HG02798 (cell line): ENCODE data around the gene ZIC4.

Source experiments
- ATAC-seq: cut with Tn5 transposase; IDR thresholded peaks from one replicate; pipeline ENCODE4 v1.9.1; 2021; ENCODE audit warnings: mild to moderate bottlenecking; ENCODE audit not compliant: unreplicated experiment, poor library complexity

The ZIC4 gene

GRCh38 chr3:147418808-147419701 is 12.7 kb upstream of the ZIC4 start:
- no peak for ATAC-seq

GRCh38 chr3:147418371-147418781 is 12.0 kb upstream of the ZIC4 start:
- ATAC-seq, result no peak

GRCh38 chr3:147417551-147418295 is 11.4 kb upstream of the ZIC4 start:
- ATAC-seq, result no peak

GRCh38 chr3:147416931-147417330 is 10.6 kb upstream of the ZIC4 start:
- no peak for ATAC-seq

GRCh38 chr3:147415874-147416273 is 9.5 kb upstream of the ZIC4 start:
- no peak for ATAC-seq

- no peak for ATAC-seq
Observed at GRCh38 chr3:147415286-147415685, 8.9 kb upstream of the ZIC4 start.

- no peak for ATAC-seq
Observed at GRCh38 chr3:147414390-147415138, 8.2 kb upstream of the ZIC4 start.

- ATAC-seq, result no peak
Observed at GRCh38 chr3:147413686-147414389, 7.5 kb upstream of the ZIC4 start.

- ATAC-seq, result no peak
Observed at GRCh38 chr3:147412917-147413685, 6.8 kb upstream of the ZIC4 start.

- no peak for ATAC-seq
Observed at GRCh38 chr3:147412261-147412916, 6.0 kb upstream of the ZIC4 start.

- no peak for ATAC-seq
Observed at GRCh38 chr3:147411815-147412241, 5.5 kb upstream of the ZIC4 start.

GRCh38 chr3:147411238-147411814 is 5.0 kb upstream of the ZIC4 start:
- no peak for ATAC-seq

- ATAC-seq, result no peak
Observed at GRCh38 chr3:147410526-147411237, 4.3 kb upstream of the ZIC4 start.

GRCh38 chr3:147410116-147410525 is 3.8 kb upstream of the ZIC4 start:
- ATAC-seq, result no peak

GRCh38 chr3:147409143-147410115 is 3.1 kb upstream of the ZIC4 start, which contains the start of gene ZIC1:
Gene ZIC1, plus strand, starts transcription at chr3:147409365. Its CDS starts 748 bp downstream, at chr3:147410113.
- no peak for ATAC-seq

GRCh38 chr3:147408188-147409100 is 2.1 kb upstream of the ZIC4 start:
- ATAC-seq, result no peak
